Parathyroid adenoma (tissue), 2 donors: ENCODE data around the gene GRK3.
"Not testable (repeated sequence)": the region's sequence is repeated elsewhere in the genome, so short reads cannot be mapped to it uniquely, and the experiment has no call there.

Source experiments
- H2AFZ ChIP-seq: fragments of 300-600 bp; sonication (generic); one replicate; pipeline ENCODE4 v1.7.0; 2017; ENCODE audit warnings: antibody characterized with exemption, mild to moderate bottlenecking
- H3K27ac ChIP-seq: fragments of 300-600 bp; sonication (generic); one replicate; pipeline ENCODE4 v1.7.0; 2017
- H3K27me3 ChIP-seq: fragments of 300-600 bp; sonication (generic); one replicate; pipeline ENCODE4 v1.7.0; 2017; ENCODE audit warnings: low read length; ENCODE audit not compliant: control insufficient read depth, insufficient read depth
- H3K36me3 ChIP-seq: fragments of 300-600 bp; sonication (generic); one replicate; pipeline ENCODE4 v1.7.0; 2017; ENCODE audit warnings: low read length; ENCODE audit not compliant: control insufficient read depth, insufficient read depth
- H3K4me1 ChIP-seq: fragments of 300-600 bp; sonication (generic); one replicate; pipeline ENCODE4 v1.7.0; 2017; ENCODE audit warnings: control low read depth
- H3K4me2 ChIP-seq: fragments of 300-600 bp; sonication (generic); one replicate; pipeline ENCODE4 v1.7.0; 2017; ENCODE audit warnings: low read length
- H3K4me3 ChIP-seq: fragments of 300-600 bp; sonication (generic); one replicate; pipeline ENCODE4 v1.7.0; 2017; ENCODE audit warnings: low read depth, low read length
- H3K79me2 ChIP-seq: fragments of 300-600 bp; sonication (generic); one replicate; pipeline ENCODE4 v1.7.0; 2017; ENCODE audit warnings: control low read depth
- H3K9ac ChIP-seq: fragments of 300-600 bp; sonication (generic); one replicate; pipeline ENCODE4 v1.7.0; 2017; ENCODE audit warnings: mild to moderate bottlenecking
- H3K9me3 ChIP-seq: fragments of 300-600 bp; sonication (generic); one replicate; pipeline ENCODE4 v1.7.0; 2017; ENCODE audit warnings: low read length; ENCODE audit not compliant: control insufficient read depth
- TF ChIP-seq, protein P1 (sequence below): fragments of 300-600 bp; sonication (generic); IDR thresholded peaks from one replicate; pipeline ENCODE4 v1.7.0; 2017; ENCODE audit warnings: antibody characterized with exemption, mild to moderate bottlenecking
- donor health status: primary hyperparathyroidism.

The GRK3 gene

DNA sequence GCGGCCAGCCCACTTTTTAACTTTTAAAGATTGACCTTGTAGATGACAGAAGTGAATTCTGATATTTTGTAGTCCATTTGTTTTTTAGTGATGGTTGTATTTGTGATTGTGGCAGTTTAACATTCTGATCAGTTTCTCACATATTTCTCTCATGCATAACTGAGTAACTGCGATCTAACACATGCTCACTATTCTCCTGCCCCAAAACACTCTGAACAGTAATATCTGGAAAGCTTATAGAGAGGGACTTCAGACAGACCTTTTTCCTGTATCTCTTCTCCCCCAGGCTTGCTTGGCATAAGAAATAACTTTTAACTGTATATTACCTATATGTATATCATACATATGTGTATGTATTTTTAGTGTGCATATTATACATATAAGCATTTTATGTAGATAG, 140.2 kb downstream of the GRK3 start:
- H3K27ac ChIP-seq: no peak overlapping the region
- H3K4me3 ChIP-seq: no peak overlapping the region
- no peaks in the 10 kb centered on the region for H3K4me1 ChIP-seq
- no peak overlapping the region for H3K4me2 ChIP-seq
- no peak overlapping the region for H3K9ac ChIP-seq
- H3K9me3 ChIP-seq: no peaks in the 10 kb centered on the region
- H3K27me3 ChIP-seq: no peaks in the 10 kb centered on the region
- TF ChIP-seq, protein P1, sequence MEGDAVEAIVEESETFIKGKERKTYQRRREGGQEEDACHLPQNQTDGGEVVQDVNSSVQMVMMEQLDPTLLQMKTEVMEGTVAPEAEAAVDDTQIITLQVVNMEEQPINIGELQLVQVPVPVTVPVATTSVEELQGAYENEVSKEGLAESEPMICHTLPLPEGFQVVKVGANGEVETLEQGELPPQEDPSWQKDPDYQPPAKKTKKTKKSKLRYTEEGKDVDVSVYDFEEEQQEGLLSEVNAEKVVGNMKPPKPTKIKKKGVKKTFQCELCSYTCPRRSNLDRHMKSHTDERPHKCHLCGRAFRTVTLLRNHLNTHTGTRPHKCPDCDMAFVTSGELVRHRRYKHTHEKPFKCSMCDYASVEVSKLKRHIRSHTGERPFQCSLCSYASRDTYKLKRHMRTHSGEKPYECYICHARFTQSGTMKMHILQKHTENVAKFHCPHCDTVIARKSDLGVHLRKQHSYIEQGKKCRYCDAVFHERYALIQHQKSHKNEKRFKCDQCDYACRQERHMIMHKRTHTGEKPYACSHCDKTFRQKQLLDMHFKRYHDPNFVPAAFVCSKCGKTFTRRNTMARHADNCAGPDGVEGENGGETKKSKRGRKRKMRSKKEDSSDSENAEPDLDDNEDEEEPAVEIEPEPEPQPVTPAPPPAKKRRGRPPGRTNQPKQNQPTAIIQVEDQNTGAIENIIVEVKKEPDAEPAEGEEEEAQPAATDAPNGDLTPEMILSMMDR: no peak
- no peaks in the 10 kb centered on the region for H3K36me3 ChIP-seq
- no peaks in the 10 kb centered on the region for H3K79me2 ChIP-seq
- H2AFZ ChIP-seq: no peak overlapping the region

DNA sequence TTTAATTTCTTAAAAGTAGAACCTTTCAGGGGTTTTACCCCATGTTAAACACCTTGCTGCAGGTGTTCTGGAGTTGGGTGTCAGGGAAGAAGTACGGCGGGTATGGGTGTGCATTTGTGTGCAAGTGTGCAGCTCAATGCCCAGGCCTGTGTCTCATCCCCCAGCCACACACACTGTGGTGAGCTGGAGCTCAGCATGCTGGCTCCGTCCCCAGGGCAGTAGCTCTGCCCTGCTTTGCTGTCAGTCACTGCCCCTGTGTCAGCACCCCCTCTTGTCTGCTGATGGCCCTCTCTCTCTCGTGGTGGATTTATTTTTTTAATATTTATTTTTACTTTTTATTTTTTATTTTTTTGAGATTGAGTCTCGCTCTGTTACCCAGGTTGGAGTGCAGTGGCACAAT, 141.7 kb downstream of the GRK3 start:
- no peaks in the 10 kb centered on the region for H3K27me3 ChIP-seq
- H3K36me3 ChIP-seq: no peaks in the 10 kb centered on the region
- TF ChIP-seq, protein P1: no peak
- no peak overlapping the region for H3K4me3 ChIP-seq
- H3K27ac ChIP-seq: no peak overlapping the region
- H3K9ac ChIP-seq: no peak overlapping the region
- no peaks in the 10 kb centered on the region for H3K9me3 ChIP-seq
- no peak overlapping the region for H3K4me2 ChIP-seq
- H3K79me2 ChIP-seq: no peaks in the 10 kb centered on the region
- H2AFZ ChIP-seq: no peak overlapping the region
- no peaks in the 10 kb centered on the region for H3K4me1 ChIP-seq

DNA sequence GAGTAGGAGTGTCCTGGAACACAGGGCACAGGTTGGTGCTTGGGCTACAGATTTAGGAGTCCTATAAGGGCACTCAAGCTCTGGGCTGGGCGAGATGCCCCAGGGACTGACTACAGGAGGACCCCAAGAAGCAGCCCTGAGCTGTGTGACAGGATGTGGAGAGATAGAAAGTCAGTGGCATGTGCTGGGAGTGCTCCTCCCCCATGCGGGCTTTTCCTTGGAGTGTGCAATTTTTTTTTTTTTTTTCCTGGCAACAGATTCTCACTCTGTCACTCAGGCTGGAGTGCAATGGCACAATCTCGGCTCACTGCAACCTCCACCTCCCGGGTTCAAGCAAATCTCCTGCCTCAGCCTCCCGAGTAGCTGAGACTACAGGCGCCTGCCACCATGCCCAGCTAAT, 144.0 kb downstream of the GRK3 start:
- not testable (repeated sequence) for H3K36me3 ChIP-seq, H3K27me3 ChIP-seq, H3K27ac ChIP-seq, H3K4me2 ChIP-seq, H2AFZ ChIP-seq, H3K79me2 ChIP-seq, H3K4me1 ChIP-seq, H3K4me3 ChIP-seq, H3K9me3 ChIP-seq, H3K9ac ChIP-seq

DNA sequence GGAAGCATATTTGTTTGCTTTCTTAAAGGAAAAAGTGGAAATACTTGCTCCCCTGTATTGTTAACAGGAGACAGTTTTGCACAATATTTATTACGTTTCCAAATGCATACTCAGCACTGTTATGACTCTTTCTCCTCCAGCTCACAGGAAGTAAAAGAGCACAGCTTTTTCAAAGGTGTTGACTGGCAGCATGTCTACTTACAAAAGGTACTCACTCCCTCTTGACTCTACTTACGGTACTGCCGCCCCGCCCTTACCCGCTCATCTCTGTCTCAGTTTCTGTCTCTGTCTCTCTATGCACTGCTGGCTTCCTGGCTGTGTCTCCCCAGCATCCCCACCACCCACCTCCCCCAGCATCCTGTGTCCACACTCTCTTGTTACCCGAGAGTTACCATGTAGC, 145.3 kb downstream of the GRK3 start:
- Histone ChIP-seq H3K36me3 (no peaks in the 10 kb centered on the region), H3K4me3 (no peak overlapping the region), H3K27me3 (no peaks in the 10 kb centered on the region), H3K79me2 (no peaks in the 10 kb centered on the region), H3K9me3 (no peaks in the 10 kb centered on the region), H3K4me1 (no peaks in the 10 kb centered on the region), H3K9ac (no peak overlapping the region), H3K27ac (no peak overlapping the region), H3K4me2 (no peak overlapping the region), H2AFZ (no peak overlapping the region)
- TF ChIP-seq, protein P1: no peak

DNA sequence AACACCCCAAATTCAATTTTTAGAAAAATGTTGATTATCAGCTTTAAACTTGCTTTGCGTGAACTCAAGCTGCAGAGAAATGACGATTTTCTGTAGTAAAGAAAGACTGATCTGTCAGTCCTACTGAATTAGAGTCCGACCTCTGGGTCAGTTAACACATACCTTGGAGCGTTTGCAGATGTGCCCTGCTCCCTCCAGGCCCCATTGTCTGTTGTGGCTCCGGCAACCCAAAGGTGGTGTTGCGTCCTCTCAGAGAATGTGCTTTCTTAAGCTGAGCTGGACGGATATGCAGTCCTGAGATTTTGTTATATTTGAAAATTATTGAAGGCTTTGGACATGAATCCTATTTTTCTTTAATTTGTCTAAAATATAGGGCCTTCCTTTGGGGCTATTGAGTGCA, 146.0 kb downstream of the GRK3 start:
- H3K79me2 ChIP-seq: no peaks in the 10 kb centered on the region
- no peak overlapping the region for H3K4me2 ChIP-seq
- H3K36me3 ChIP-seq: no peaks in the 10 kb centered on the region
- no peak overlapping the region for H3K4me3 ChIP-seq
- H3K9me3 ChIP-seq: no peaks in the 10 kb centered on the region
- H3K27me3 ChIP-seq: no peaks in the 10 kb centered on the region
- H2AFZ ChIP-seq: no peak overlapping the region
- H3K4me1 ChIP-seq: no peaks in the 10 kb centered on the region
- no peak overlapping the region for H3K9ac ChIP-seq
- no peak overlapping the region for H3K27ac ChIP-seq
- TF ChIP-seq, protein P1: no peak
